GM19193 (cell line): ENCODE measurements around the gene SCN5A.

Experiments
- POLR2A ChIP-seq: IDR thresholded peaks from 4 replicates; pipeline ENCODE4 v1.6.1; 2011; ENCODE audit not compliant: insufficient read depth, insufficient read length; ENCODE audit errors: extremely low read depth

The SCN5A gene

GRCh38 chr3:38545550-38545949, 103.9 kb downstream of the SCN5A start:
- TF ChIP-seq POLR2A, result no peak

GRCh38 chr3:38544926-38545325, 104.6 kb downstream of the SCN5A start:
- no peak for TF ChIP-seq POLR2A

- TF ChIP-seq POLR2A, result no peak
Observed at GRCh38 chr3:38543586-38543985, 105.9 kb downstream of the SCN5A start.

DNA sequence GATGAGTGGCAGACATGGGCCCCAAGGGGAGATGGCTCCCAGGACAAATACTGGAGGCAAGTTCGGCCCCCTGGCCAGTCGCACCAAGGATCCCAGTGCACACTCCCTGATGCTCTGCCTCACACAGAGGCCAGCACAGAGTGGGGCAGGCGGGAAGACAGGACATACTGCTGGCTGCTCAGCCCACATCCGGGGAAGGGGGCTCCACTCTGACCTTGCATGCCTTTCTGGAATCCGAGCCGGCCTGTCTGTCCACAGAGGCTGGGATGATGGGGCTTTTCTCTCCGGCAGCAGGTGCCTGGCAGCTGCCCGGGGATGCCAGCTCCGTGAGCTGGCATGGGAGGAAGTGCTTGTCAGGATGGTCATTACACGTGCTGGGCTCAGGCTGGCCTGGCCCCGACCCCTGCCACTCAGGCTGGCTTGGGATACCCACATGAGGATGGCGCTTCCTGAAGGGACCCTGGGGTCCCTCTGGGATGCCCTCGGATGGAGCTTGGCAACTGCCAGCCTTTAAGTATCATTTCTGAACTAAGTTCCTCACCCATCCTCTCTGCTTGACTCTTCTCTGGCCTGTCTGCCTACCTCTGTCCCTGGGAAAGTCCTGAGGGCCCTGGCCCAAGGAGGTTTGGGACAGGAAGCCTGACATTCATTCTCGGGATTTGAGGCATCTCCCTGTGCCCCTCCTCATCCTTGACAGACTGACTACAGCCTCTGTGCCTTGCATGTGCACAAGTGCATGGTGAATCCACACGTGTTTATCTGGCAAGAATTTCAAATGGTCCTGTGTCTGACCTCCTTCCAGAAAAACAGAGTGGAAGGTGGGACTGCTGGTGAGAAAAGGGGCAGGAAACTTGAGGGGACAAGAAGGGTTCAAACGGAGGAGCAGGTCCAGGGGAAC, 106.8 kb downstream of the SCN5A start:
- TF ChIP-seq POLR2A, result no peak

DNA sequence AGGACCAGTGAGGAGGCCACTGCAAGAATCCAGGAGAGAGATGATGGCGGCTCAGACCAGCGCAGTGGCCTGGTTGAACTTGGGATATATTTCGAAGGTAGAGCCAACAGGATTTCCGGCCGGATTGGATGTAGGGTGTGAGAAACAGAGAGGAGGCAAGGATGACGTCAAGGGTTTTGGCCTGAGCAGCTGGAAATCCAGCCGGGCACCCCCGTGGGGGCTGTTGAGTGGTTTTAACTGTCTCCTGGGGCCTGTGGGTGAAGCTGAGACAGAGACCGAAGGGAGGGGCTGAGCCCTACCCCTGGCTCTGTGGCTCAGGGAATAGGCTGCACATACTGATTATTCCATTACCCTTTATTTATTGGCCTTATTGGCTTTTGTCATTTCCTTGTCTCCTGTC, 107.7 kb downstream of the SCN5A start:
- TF ChIP-seq POLR2A, result no peak

DNA sequence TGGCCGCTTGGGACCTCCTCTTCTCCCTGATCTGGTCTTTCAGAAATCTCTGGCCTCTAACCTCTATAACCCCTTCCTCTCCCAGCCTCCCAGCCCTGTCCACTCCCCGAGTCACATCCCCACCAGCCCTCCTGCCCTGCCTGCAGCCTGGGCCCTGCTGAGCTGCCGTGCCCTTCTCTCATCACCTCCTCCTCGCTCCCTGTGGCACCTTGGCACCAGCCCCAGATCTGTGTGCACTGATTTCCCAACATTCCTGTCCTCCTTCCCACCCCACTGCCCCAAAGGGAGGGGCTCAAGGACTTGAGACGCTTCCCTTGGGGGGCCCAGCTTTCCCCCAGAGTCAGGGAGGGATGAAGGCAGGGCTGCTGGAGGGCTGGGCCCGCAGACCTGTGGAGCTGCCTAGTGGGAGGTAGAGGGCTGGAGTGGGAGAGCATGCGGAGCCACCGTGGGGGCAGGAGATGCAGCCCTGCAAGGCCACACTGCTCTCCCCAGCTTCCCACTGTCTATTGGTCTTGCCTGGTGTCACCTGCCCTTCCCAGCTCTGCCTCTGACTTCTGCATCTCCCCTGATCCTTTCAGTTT, 110.6 kb downstream of the SCN5A start:
- TF ChIP-seq POLR2A, result no peak

DNA sequence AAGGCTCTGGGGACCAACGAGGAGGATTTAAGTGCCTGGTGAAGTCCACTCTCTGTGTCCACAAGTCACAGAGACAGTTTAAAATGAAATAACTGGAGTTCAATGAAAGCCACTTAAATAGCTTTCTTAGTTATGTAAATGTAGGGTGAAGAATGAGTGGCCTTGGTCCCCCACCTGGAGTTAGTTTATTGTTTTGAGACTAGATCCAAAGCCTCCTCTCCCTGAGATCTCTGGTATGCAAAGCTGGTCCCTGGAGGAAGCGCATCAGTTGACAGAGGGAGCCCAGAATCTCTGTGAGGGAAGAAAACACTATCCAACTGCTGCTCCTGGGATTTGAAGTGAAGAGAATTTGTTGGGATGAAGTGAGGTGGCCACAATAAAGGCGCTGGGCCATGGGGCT, 112.8 kb downstream of the SCN5A start:
- no peak for TF ChIP-seq POLR2A

DNA sequence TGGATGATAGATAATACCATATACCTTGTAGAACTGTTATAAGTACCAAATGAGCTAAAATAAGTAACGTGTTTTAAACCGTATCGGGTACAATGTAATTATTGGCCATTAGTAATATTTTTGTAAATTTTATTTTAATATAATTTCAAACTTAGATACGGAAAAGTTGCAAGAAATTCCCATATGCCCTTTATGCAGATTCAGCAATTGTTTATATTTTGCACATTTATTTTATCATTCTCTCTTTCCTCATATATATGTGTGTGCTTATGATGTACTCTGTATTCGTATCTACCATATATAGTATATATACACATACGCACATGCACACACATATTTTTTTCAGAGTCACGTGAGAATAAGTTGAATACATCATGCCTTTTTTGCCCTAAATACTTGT, 114.9 kb downstream of the SCN5A start:
- no peak for TF ChIP-seq POLR2A

DNA sequence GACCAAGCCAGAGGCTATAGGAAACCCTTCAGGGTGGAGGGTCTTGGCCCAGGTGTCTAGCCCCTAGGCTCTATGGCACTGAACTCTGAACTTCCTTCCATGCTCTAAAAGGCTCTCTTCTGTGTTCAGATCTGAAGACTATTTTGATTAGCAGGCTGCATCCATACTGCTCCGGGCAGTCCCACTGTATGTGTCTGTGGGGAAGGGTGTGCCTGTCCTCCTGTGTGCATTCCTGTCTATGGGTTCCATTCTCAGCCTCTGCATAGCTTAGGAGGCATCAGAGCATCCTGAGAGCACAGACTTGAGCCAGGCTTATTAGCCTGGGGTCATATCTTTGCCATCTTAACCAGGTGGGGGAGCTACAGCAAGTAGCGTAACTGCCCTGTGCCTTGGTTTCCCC, 115.3 kb downstream of the SCN5A start:
- no peak for TF ChIP-seq POLR2A

DNA sequence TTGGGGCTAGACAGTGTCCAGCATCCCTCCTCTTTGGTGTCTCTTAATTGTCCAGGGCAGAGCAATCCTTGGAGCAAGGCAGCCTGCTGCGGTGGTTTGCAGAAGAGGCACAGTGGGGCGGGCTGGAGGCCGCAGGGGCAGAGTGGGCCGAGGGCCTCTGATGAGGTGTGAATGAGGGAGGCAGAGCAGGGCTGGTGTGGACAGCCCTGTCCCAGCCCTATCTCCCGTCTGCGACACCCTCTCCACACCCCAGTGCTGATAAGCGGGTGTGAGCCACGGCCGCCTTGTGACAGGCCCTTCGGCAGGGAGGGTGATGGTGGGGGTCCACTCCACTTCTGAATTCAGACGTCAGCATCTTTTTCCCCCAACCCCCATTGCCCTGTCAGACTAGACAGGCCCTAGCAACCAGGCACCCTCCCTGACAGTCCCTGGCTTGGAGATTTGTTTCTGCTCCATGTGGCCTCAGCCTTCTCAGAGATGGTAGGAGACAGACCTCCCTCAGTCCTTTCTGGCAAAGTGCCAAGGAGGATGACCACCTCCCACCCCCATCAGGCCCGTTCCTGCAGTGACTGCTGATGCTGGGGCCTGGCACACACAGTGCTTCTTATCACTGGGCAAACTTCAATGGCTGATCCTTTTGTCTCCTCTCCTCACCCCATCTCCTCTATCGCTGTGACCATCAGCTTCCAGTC, 116.1 kb downstream of the SCN5A start:
- TF ChIP-seq POLR2A, result no peak

GRCh38 chr3:38532529-38532928, 117.0 kb downstream of the SCN5A start:
- TF ChIP-seq POLR2A, result no peak

DNA sequence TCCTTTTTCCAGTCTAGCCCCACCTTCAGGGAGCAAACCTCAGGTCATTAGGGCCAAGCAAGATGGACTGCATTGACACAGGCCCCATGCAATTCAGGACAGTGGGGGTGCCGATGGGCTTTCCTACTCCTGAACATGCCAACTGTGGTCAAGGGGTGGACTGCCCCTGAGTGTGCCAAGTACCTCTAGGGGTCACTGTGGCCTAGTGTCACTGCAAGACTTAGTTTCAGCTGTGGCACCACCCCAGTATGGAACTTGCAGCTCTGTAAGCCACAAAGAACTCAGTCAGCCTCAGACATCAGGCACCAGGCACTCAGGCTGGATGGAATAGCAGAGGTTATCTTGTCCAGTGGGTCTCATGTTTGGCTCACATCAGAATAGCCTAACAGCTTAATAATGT, 121.0 kb downstream of the SCN5A start:
- TF ChIP-seq POLR2A, result no peak

- TF ChIP-seq POLR2A, result no peak
Observed at GRCh38 chr3:38526792-38527191, 122.7 kb downstream of the SCN5A start.

GRCh38 chr3:38524141-38524739, 125.2 kb downstream of the SCN5A start:
- no peak for TF ChIP-seq POLR2A

- TF ChIP-seq POLR2A, result no peak
Observed at GRCh38 chr3:38522002-38522401, 127.5 kb downstream of the SCN5A start.
